Endothelial cell of umbilical vein (primary cell): ENCODE data around the gene CORO2B. TPM values are rescaled to one million over a fixed set of nuclear protein-coding genes. Genes with fewer than 3 reads are reported as not detected.
A peak's percentile ranks its signal among the peaks of the same experiment; 100 is the strongest.

Experiments
- BruUV-seq: library from RNA; stranded (reverse); fragments of 400-500 nt; replicated peaks from 2 replicates; lab custom pipeline; 2021; lab: Mats Ljungman, UMichigan
- CTCF ChIA-PET: fragments of 300-600, 350-600 bp; sonication (Branson Sonifier 250); formaldehyde crosslinking; loops from one replicate; lab custom pipeline; 2021; ENCODE audit warnings: antibody characterized with exemption, inconsistent platforms; lab: Charles Lee
- POLR2A ChIA-PET: fragments of 300-600, 350-600 bp; sonication (Branson Sonifier 250); formaldehyde crosslinking; loops from one replicate; lab custom pipeline; 2021; ENCODE audit warnings: antibody characterized with exemption, inconsistent platforms; lab: Charles Lee
- DNase-seq: peaks from one replicate; pipeline ENCODE4 v3.0.0-alpha.2; 2011; ENCODE audit warnings: low read depth, low spot score
- FAIRE-seq: peaks from 2 replicates; lab custom pipeline; 2011; peaks lifted over from hg19 to GRCh38; lab: Jason Lieb, UNC
- H2AFZ ChIP-seq: 2 replicates; pipeline ENCODE4 v1.6.0; 2012; ENCODE audit warnings: low read depth, low read length, control low read depth, inconsistent platforms
- H3K27ac ChIP-seq: 2 replicates; pipeline ENCODE4 v1.5.1; 2011; ENCODE audit warnings: low read depth, mild to moderate bottlenecking, control low read depth, low read length, moderate library complexity; ENCODE audit not compliant: insufficient read depth
- H3K27me3 ChIP-seq, 2 experiments: 2 replicates each; pipeline versions ENCODE4 v1.6.0 to v1.6.1; 2011; ENCODE audit warnings: low read length in 2 of 2, mixed read lengths in 1 of 2; ENCODE audit not compliant: control insufficient read depth in 2 of 2, insufficient read depth in 2 of 2
- H3K36me3 ChIP-seq, 2 experiments: 2 replicates in 1 of 2; 3 replicates in 1 of 2; pipeline ENCODE4 v1.5.1; 2011; ENCODE audit warnings: low read length in 2 of 2, mild to moderate bottlenecking in 1 of 2, moderate library complexity in 1 of 2; ENCODE audit not compliant: control insufficient read depth in 2 of 2, insufficient read depth in 2 of 2; ENCODE audit errors: extremely low read depth in 1 of 2
- H3K4me1 ChIP-seq: 3 replicates; pipeline ENCODE4 v1.5.1; 2011; ENCODE audit warnings: mild to moderate bottlenecking, low read length; ENCODE audit not compliant: control insufficient read depth, insufficient read depth; ENCODE audit errors: extremely low read depth
- H3K4me2 ChIP-seq: 2 replicates; pipeline ENCODE4 v1.6.1; 2011; ENCODE audit warnings: low read length, control low read depth, mixed read lengths; ENCODE audit not compliant: insufficient read depth
- H3K4me3 ChIP-seq, 3 experiments: fragments of 200-600 bp in 1 of 3; sonication (generic), shearing (Covaris generic) in 1 of 3; replicated peaks in 1 of 3; 2 replicates each; pipeline ENCODE4 v1.5.1; 2011 to 2016; ENCODE audit warnings: control low read depth in 3 of 3, low read length in 3 of 3, mild to moderate bottlenecking in 2 of 3, inconsistent platforms in 1 of 3, low read depth in 1 of 3, moderate library complexity in 1 of 3; ENCODE audit not compliant: insufficient read depth in 1 of 3
- H3K79me2 ChIP-seq: 2 replicates; pipeline ENCODE4 v1.6.0; 2012; ENCODE audit warnings: low read length, inconsistent platforms; ENCODE audit not compliant: control insufficient read depth, insufficient read depth
- H3K9ac ChIP-seq: replicated peaks from 2 replicates; pipeline ENCODE3; 2011; ENCODE audit warnings: low read length, control low read depth; ENCODE audit not compliant: insufficient read depth; ENCODE audit errors: extremely low read depth
- H3K9me1 ChIP-seq: replicated peaks from 3 replicates; pipeline ENCODE4 v1.6.0; 2011; ENCODE audit warnings: mild to moderate bottlenecking, low read length; ENCODE audit not compliant: control insufficient read depth, insufficient read depth; ENCODE audit errors: extremely low read depth
- H3K9me3 ChIP-seq: replicated peaks from 2 replicates; pipeline ENCODE4 v1.5.1; 2012; ENCODE audit warnings: low read length, inconsistent platforms; ENCODE audit not compliant: control insufficient read depth, insufficient read depth
- H4K20me1 ChIP-seq: replicated peaks from 2 replicates; pipeline ENCODE3; 2011; ENCODE audit warnings: mild to moderate bottlenecking, low read length; ENCODE audit not compliant: control insufficient read depth, insufficient read depth; ENCODE audit errors: extremely low read depth
- EZH2 ChIP-seq: IDR thresholded peaks from 2 replicates; pipeline ENCODE4 v1.6.1; 2012; ENCODE audit warnings: borderline replicate concordance, low read depth, mild to moderate bottlenecking, moderate library complexity, low read length, inconsistent platforms; ENCODE audit not compliant: severe bottlenecking
- FOS ChIP-seq: IDR thresholded peaks from 2 replicates; pipeline ENCODE4 v1.6.1; 2011; ENCODE audit warnings: mild to moderate bottlenecking, low read length, moderate library complexity, borderline replicate concordance; ENCODE audit not compliant: insufficient read depth
- GATA2 ChIP-seq: IDR thresholded peaks from 2 replicates; pipeline ENCODE4 v1.7.0; 2011; ENCODE audit warnings: low read depth, mild to moderate bottlenecking, moderate library complexity, mixed read lengths, low read length; ENCODE audit not compliant: insufficient read length, insufficient read depth
- JUN ChIP-seq: IDR thresholded peaks from 2 replicates; pipeline ENCODE4 v1.6.1; 2011; ENCODE audit warnings: borderline replicate concordance, low read depth; ENCODE audit not compliant: insufficient read length, insufficient read depth
- MYC ChIP-seq: IDR thresholded peaks from one replicate; pipeline ENCODE4 v1.6.1; 2011; ENCODE audit warnings: mild to moderate bottlenecking, low read depth, low read length
- POLR2A ChIP-seq: IDR thresholded peaks from 2 replicates; pipeline ENCODE4 v1.6.1; 2012; ENCODE audit warnings: low read depth, mild to moderate bottlenecking, control low read depth, low read length
- POLR2AphosphoS5 ChIP-seq: IDR thresholded peaks from 2 replicates; pipeline ENCODE4 v1.6.1; 2012; ENCODE audit warnings: low read depth, mild to moderate bottlenecking, control low read depth, low read length, moderate library complexity; ENCODE audit not compliant: insufficient read depth
- dilution Hi-C: fragments of 300-500 bp; cut with MboI; formaldehyde crosslinking; loops from one replicate; pipeline ENCODE4 v1.15.0; 2019; ENCODE audit warnings: low sequenced_read_pairs; ENCODE audit not compliant: extremely low pct_ligation_motif_present
- intact Hi-C: fragments of 100-400 bp; cut with micrococcal nuclease; formaldehyde crosslinking; loops from one replicate; pipeline ENCODE4 v1.10.0; 2022
- polyA plus RNA-seq, 4 experiments: library from polyadenylated mRNA; depleted of rRNA in 3 of 4; stranded (reverse) in 3 of 4; unstranded in 1 of 4; fragments of >200 nt; gene quantifications; 2 replicates each; pipeline versions ENCODE4 v1.2.1 to v1.2.3, GENCODE V29; 2011 to 2012; ENCODE audit warnings: missing spikeins in 1 of 4
- total RNA-seq: library from RNA; stranded (reverse); gene quantifications from 2 replicates; pipeline ENCODE4 v1.2.3, GENCODE V29; 2021
- TF ChIP-seq, protein P1 (sequence below), 2 donors: IDR thresholded peaks; 1 replicate in 1 of 2; 2 replicates in 1 of 2; pipeline ENCODE4 v1.5.1; 2011; ENCODE audit warnings: low read length in 2 of 2, mild to moderate bottlenecking in 2 of 2, moderate library complexity in 2 of 2, control low read depth in 1 of 2, inconsistent platforms in 1 of 2, low read depth in 1 of 2; ENCODE audit not compliant: insufficient read depth in 1 of 2; ENCODE audit errors: extremely low read depth in 1 of 2
- TF ChIP-seq, protein P2 (sequence below): IDR thresholded peaks from 2 replicates; pipeline ENCODE4 v1.6.1; 2011; ENCODE audit not compliant: insufficient read depth, insufficient read length

Gene CORO2B
- total and polyA plus RNA-seq, 2 donors (not counting 3 experiments of a cell fraction or from before 2014, with no cell fraction given), result 2.4 to 3.7 TPM

DNA sequence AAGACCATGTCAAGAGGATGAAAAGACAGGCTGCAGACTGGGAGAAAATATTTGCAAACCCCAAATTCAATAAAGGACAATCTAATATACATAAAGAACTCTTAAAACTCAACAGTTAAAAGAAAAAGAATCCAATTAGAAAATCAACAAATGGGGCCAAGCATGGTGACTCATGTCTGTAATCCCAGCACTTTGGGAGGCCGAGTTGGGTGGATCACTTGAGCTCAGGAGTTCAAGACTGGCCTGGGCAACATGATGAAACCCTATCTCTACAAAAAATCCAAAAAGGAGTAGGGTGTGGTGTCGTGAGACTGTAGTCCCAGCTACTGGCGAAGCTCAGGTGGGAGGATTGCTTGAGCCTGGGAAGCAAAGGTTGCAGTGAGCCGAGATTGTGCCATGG is 184.3 kb downstream of the CORO2B start:
- Histone ChIP-seq H3K9ac (no peak overlapping the region), H3K4me1 (peaks cover 48% of the 10 kb centered on the region), H3K79me2 (no peaks in the 10 kb centered on the region), H3K9me1 (no peaks in the 10 kb centered on the region), H3K36me3 (no peaks in the 10 kb centered on the region), H4K20me1 (no peaks in the 10 kb centered on the region), H3K27ac (peak overlapping the region; percentile 31), H3K4me3 (no peak overlapping the region), H3K4me2 (no peak overlapping the region), H3K27me3 (no peaks in the 10 kb centered on the region), H3K9me3 (no peaks in the 10 kb centered on the region), H2AFZ (no peak overlapping the region)
- intact Hi-C loops, result loop anchor here (5.0 kb wide), 1 partner anchor 319 kb away; no protein-coding TSS in a partner anchor
- TF ChIP-seq MYC, result no peak
- TF ChIP-seq, protein P1, sequence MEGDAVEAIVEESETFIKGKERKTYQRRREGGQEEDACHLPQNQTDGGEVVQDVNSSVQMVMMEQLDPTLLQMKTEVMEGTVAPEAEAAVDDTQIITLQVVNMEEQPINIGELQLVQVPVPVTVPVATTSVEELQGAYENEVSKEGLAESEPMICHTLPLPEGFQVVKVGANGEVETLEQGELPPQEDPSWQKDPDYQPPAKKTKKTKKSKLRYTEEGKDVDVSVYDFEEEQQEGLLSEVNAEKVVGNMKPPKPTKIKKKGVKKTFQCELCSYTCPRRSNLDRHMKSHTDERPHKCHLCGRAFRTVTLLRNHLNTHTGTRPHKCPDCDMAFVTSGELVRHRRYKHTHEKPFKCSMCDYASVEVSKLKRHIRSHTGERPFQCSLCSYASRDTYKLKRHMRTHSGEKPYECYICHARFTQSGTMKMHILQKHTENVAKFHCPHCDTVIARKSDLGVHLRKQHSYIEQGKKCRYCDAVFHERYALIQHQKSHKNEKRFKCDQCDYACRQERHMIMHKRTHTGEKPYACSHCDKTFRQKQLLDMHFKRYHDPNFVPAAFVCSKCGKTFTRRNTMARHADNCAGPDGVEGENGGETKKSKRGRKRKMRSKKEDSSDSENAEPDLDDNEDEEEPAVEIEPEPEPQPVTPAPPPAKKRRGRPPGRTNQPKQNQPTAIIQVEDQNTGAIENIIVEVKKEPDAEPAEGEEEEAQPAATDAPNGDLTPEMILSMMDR (IDR thresholded peaks at IDR 0.05; ENCODE audit: extremely low read depth in 1 of 2, insufficient read depth in 1 of 2, low read depth in 1 of 2, low read length in 2 of 2), result no peak
- TF ChIP-seq, protein P2, sequence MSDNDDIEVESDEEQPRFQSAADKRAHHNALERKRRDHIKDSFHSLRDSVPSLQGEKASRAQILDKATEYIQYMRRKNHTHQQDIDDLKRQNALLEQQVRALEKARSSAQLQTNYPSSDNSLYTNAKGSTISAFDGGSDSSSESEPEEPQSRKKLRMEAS, result no peak
- no peak for TF ChIP-seq GATA2
- TF ChIP-seq POLR2A, result no peak
- TF ChIP-seq EZH2, result no peak
- TF ChIP-seq FOS, result no peak
- TF ChIP-seq JUN, result no peak
- no peak for TF ChIP-seq POLR2AphosphoS5
- DNase-seq, result no peak
- ChIA-PET POLR2A (interaction anchor here (0.7 kb wide), 1 partner anchor 28 kb away, joined by 9 read pairs; no protein-coding TSS in a partner anchor), CTCF (interaction anchor here (1.7 kb wide), 1 partner anchor 113 kb away, joined by 6 read pairs; no protein-coding TSS in a partner anchor)
- no peak for FAIRE-seq
- dilution Hi-C loops, result no loop called here
- BruUV-seq, result no TSS peak
